Measurements from ENCODE around the gene GPR4.

GRCh38 chr19:45615795-45616703 lies 14.0 kb upstream of the GPR4 start:
- TF ChIP-seq CTCF (IDR thresholded peaks at IDR 0.05): no peak
- no peak for TF ChIP-seq POLR2A (IDR thresholded peaks at IDR 0.05)
- no peak for TF ChIP-seq POLR2AphosphoS5 (IDR thresholded peaks at IDR 0.05)

Measured in breast epithelium (tissue), 3 donors.